Right lobe of liver (tissue), 4 donors: Measurements from ENCODE around the gene GABRG3.

ENCODE experiments used
- POLR2A ChIP-seq: fragments of 450-650 bp; IDR thresholded peaks from one replicate; pipeline ENCODE4 v1.6.1; 2017; ENCODE audit warnings: antibody characterized with exemption, mild to moderate bottlenecking
- TF ChIP-seq, protein P1 (sequence below), 4 donors: fragments of 200-600 bp in 3 of 4; fragments of 450-650 bp in 1 of 4; IDR thresholded peaks; one replicate each; pipeline versions ENCODE4 v1.5.1 to v1.8.0; 2016 to 2022; ENCODE audit warnings: antibody characterized with exemption in 4 of 4, mild to moderate bottlenecking in 2 of 4
- donor health status: DM: no; HTN: no; CAD: no.
- donor health status: DM: no; HTN: no; CAD: no.
- donor health status: DM: no; HTN: yes; CAD: no.

- TF ChIP-seq POLR2A: no peak
- TF ChIP-seq, protein P1, sequence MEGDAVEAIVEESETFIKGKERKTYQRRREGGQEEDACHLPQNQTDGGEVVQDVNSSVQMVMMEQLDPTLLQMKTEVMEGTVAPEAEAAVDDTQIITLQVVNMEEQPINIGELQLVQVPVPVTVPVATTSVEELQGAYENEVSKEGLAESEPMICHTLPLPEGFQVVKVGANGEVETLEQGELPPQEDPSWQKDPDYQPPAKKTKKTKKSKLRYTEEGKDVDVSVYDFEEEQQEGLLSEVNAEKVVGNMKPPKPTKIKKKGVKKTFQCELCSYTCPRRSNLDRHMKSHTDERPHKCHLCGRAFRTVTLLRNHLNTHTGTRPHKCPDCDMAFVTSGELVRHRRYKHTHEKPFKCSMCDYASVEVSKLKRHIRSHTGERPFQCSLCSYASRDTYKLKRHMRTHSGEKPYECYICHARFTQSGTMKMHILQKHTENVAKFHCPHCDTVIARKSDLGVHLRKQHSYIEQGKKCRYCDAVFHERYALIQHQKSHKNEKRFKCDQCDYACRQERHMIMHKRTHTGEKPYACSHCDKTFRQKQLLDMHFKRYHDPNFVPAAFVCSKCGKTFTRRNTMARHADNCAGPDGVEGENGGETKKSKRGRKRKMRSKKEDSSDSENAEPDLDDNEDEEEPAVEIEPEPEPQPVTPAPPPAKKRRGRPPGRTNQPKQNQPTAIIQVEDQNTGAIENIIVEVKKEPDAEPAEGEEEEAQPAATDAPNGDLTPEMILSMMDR (IDR thresholded peaks at IDR 0.05): no peak
Measured at GRCh38 chr15:27088584-27089232, 117.7 kb downstream of the GABRG3 start.
